Activated naive CD4-positive, alpha-beta T cell treated with anti-CD3 and anti-CD28 coated beads, Interleukin-2, amount 50 U/mL, for 24 hours (primary cell): Measurements from ENCODE around the gene RPL39L.

Experiments
- H3K27ac Mint-ChIP-seq: one replicate; pipeline ENCODE4 v1.8.0; 2021; ENCODE audit warnings: mild to moderate bottlenecking, mixed read lengths
- H3K27me3 Mint-ChIP-seq: one replicate; pipeline ENCODE4 v1.8.0; 2021; ENCODE audit warnings: mixed read lengths
- H3K36me3 Mint-ChIP-seq: one replicate; pipeline ENCODE4 v1.8.0; 2021; ENCODE audit warnings: mixed read lengths
- H3K4me1 Mint-ChIP-seq: one replicate; pipeline ENCODE4 v1.8.0; 2021; ENCODE audit warnings: mixed read lengths
- H3K4me3 Mint-ChIP-seq: one replicate; pipeline ENCODE4 v1.8.0; 2021; ENCODE audit warnings: mild to moderate bottlenecking, mixed read lengths
- H3K9me3 Mint-ChIP-seq: one replicate; pipeline ENCODE4 v1.8.0; 2021; ENCODE audit warnings: mixed read lengths

Gene RPL39L

GRCh38 chr3:187086831-187087230 is 52.5 kb downstream of the RPL39L start:
- Mint-ChIP-seq H3K9me3 (peaks cover 5% of the 10 kb centered on the region), H3K27ac (no peak overlapping the region), H3K36me3 (peaks cover 12% of the 10 kb centered on the region), H3K27me3 (no peaks in the 10 kb centered on the region), H3K4me3 (no peak overlapping the region), H3K4me1 (peaks cover 14% of the 10 kb centered on the region)

- Mint-ChIP-seq H3K4me1 (peaks cover 15% of the 10 kb centered on the region), H3K36me3 (peaks cover 10% of the 10 kb centered on the region), H3K4me3 (no peak overlapping the region), H3K27me3 (no peaks in the 10 kb centered on the region), H3K9me3 (peaks cover 5% of the 10 kb centered on the region), H3K27ac (no peak overlapping the region)
These were observed 53.4 kb downstream of the RPL39L start for GRCh38 chr3:187085933-187086332.

DNA sequence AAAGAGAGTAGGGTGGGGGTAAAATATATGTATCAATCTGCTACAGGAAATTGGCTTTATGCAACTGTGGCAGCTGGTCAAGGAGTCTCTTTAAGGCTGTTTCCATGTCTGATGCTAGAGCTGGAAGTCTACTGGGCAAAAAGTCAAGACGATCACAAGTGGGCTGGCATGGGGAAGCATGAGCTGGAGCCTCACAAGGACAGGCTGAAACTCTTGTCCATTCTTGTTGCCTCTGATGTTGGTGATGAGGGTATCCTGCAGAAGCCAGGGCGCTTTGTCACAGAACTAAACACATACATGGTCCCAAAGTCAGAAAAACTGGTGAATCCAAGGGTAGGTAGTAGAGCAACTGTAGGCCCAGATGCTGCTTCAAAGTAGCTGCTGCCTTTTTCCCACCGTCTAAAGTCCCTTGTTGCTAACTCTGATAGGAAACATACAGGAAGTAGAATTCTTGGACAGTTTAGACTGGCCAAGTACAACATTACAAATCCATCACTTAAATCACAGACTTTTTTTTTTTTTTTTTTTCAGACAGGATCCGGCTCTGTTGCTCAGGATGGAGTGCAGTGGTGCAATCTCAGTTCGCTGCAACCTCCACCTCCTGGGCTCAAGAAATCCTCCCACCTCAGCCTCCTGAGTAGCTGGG is 54.2 kb downstream of the RPL39L start:
- H3K27me3 Mint-ChIP-seq: no peaks in the 10 kb centered on the region
- peaks cover 5% of the 10 kb centered on the region for H3K9me3 Mint-ChIP-seq
- H3K4me1 Mint-ChIP-seq: peaks cover 17% of the 10 kb centered on the region
- peaks cover 8% of the 10 kb centered on the region for H3K36me3 Mint-ChIP-seq
- H3K27ac Mint-ChIP-seq: no peak overlapping the region
- H3K4me3 Mint-ChIP-seq: no peak overlapping the region

DNA sequence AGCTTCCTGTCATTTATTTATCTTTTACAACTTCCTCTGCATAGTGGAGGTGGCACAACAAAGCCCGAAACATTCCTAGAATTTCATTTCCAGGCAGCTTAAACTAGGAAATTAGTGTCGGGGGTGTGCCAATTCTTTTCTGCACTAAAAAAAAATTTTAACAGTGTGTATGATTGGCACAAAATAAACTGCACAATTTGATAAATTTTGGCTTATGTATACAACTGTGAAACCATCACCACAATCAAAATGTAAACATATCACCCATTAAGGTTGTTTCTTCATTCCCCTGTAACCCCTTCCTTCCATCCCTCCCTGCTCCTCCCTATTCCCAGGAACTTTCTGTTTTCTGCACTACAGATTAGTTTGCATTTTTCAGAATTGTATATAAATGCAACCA is 54.7 kb downstream of the RPL39L start:
- H3K4me3 Mint-ChIP-seq: no peak overlapping the region

GRCh38 chr3:187084126-187084525 is 55.2 kb downstream of the RPL39L start:
- peaks cover 17% of the 10 kb centered on the region for H3K4me1 Mint-ChIP-seq
- H3K27ac Mint-ChIP-seq: no peak overlapping the region
- peaks cover 5% of the 10 kb centered on the region for H3K9me3 Mint-ChIP-seq
- H3K36me3 Mint-ChIP-seq: peaks cover 8% of the 10 kb centered on the region
- no peaks in the 10 kb centered on the region for H3K27me3 Mint-ChIP-seq
- no peak overlapping the region for H3K4me3 Mint-ChIP-seq

More for the DNA sequence above, 54.7 kb downstream of the RPL39L start:
- H3K9me3 Mint-ChIP-seq: peaks cover 5% of the 10 kb centered on the region
- H3K27me3 Mint-ChIP-seq: no peaks in the 10 kb centered on the region
- H3K4me1 Mint-ChIP-seq: peaks cover 17% of the 10 kb centered on the region
- no peak overlapping the region for H3K27ac Mint-ChIP-seq
- H3K36me3 Mint-ChIP-seq: peaks cover 8% of the 10 kb centered on the region

- no peaks in the 10 kb centered on the region for H3K27me3 Mint-ChIP-seq
- H3K4me1 Mint-ChIP-seq: peaks cover 17% of the 10 kb centered on the region
- H3K9me3 Mint-ChIP-seq: no peaks in the 10 kb centered on the region
- H3K4me3 Mint-ChIP-seq: no peak overlapping the region
- H3K27ac Mint-ChIP-seq: no peak overlapping the region
- H3K36me3 Mint-ChIP-seq: peaks cover 8% of the 10 kb centered on the region
These were observed 56.4 kb downstream of the RPL39L start for GRCh38 chr3:187082758-187083375.

DNA sequence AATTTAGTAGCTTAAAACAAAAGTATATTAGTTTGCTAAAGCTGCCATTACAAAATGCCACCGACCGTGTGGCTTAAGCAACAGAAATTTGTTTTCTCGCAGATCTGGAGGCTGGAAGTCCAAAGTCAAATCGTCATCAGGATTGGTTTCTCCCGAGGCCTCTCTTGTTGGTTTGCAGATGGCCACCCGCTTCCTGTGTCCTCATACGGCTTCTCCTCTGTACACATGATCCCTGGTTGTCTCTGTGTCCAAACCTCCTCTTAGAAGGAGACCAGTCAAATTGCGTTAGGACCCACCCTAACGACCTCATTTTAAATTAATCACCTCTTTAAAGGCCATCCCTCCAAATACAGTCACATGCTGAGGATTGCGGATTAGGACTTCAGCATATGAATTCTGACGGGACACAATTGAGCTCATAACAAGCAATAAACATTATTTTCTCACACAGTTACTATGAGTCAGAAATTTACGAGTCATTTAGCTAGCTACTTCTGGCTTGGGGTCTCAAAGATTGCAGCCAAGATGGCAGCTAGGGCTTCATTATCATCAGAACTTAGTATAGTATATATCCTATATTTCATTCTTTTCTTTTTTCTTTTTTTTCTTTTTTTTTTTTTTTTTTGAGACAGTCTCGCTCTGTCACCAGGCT is 58.4 kb downstream of the RPL39L start:
- H3K9me3 Mint-ChIP-seq: no peaks in the 10 kb centered on the region
- H3K27ac Mint-ChIP-seq: no peak overlapping the region
- no peaks in the 10 kb centered on the region for H3K27me3 Mint-ChIP-seq
- H3K4me1 Mint-ChIP-seq: peaks cover 17% of the 10 kb centered on the region
- H3K4me3 Mint-ChIP-seq: no peak overlapping the region
- peaks cover 4% of the 10 kb centered on the region for H3K36me3 Mint-ChIP-seq

GRCh38 chr3:187079090-187080022 is 59.9 kb downstream of the RPL39L start:
- Mint-ChIP-seq H3K27me3 (no peaks in the 10 kb centered on the region), H3K4me3 (no peak overlapping the region), H3K4me1 (peaks cover 10% of the 10 kb centered on the region), H3K9me3 (no peaks in the 10 kb centered on the region), H3K36me3 (peaks cover 6% of the 10 kb centered on the region), H3K27ac (peak overlapping the region; percentile 3)

DNA sequence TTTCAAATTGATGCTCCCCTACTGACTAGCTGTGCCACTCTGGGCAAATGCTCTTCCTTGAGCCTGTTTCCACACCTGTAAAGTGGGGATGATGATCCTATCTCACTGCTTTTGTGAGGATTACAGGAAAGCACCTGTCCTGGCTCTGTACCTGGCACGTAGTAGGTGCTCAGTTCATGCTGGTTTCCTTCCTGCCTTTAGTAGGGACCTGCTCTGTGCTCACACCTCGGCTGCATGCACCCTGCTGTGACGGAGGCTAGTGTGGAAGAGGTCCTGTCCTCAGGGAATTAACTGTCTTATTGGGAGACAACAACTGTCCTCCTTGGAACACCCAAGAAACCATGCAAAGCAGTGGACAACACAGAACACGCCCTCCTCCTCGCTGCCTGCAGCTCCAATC is 61.8 kb downstream of the RPL39L start:
- no peak overlapping the region for H3K4me3 Mint-ChIP-seq
- H3K27ac Mint-ChIP-seq: no peak overlapping the region
- no peaks in the 10 kb centered on the region for H3K27me3 Mint-ChIP-seq
- peaks cover 9% of the 10 kb centered on the region for H3K4me1 Mint-ChIP-seq
- H3K9me3 Mint-ChIP-seq: no peaks in the 10 kb centered on the region
- H3K36me3 Mint-ChIP-seq: peaks cover 12% of the 10 kb centered on the region

GRCh38 chr3:187077085-187077484 is 62.2 kb downstream of the RPL39L start:
- Mint-ChIP-seq H3K27ac (no peak overlapping the region), H3K27me3 (no peaks in the 10 kb centered on the region)

DNA sequence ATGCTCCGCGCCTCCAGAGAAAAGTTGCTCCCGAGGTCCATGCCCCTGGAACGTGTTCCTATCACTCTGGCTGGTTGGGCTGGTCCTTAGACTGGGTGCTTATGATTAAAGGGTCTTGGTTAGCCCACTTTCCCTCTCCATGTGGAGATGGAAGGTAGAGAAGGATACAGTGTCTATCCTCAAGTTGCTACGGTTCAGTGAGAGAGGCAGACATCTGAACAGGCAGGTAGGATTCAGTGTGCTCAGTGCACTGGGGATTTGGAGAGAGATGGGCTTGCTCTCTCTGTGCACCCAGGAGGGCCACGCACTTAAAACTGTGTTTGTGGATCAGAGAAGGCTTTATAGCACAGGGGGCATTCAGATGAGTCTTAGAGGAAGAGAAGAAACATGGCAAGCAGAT is 63.0 kb downstream of the RPL39L start:
- Mint-ChIP-seq H3K27me3 (no peaks in the 10 kb centered on the region), H3K9me3 (no peaks in the 10 kb centered on the region), H3K27ac (peak overlapping the region; percentile 82), H3K4me1 (peaks cover 13% of the 10 kb centered on the region), H3K36me3 (peaks cover 12% of the 10 kb centered on the region), H3K4me3 (no peak overlapping the region)

More at GRCh38 chr3:187077085-187077484, 62.2 kb downstream of the RPL39L start:
- Mint-ChIP-seq H3K36me3 (peaks cover 12% of the 10 kb centered on the region), H3K4me1 (peaks cover 13% of the 10 kb centered on the region), H3K4me3 (no peak overlapping the region), H3K9me3 (no peaks in the 10 kb centered on the region)

- Mint-ChIP-seq H3K27me3 (no peaks in the 10 kb centered on the region), H3K36me3 (peaks cover 19% of the 10 kb centered on the region), H3K4me1 (peaks cover 20% of the 10 kb centered on the region), H3K27ac (no peak overlapping the region), H3K9me3 (no peaks in the 10 kb centered on the region), H3K4me3 (no peak overlapping the region)
These were observed 64.5 kb downstream of the RPL39L start for GRCh38 chr3:187074846-187075245.

- H3K4me1 Mint-ChIP-seq: peaks cover 27% of the 10 kb centered on the region
- H3K27ac Mint-ChIP-seq: no peak overlapping the region
These were observed 65.7 kb downstream of the RPL39L start for GRCh38 chr3:187073581-187074098.

GRCh38 chr3:187072511-187072910 is 66.8 kb downstream of the RPL39L start:
- no peaks in the 10 kb centered on the region for H3K27me3 Mint-ChIP-seq
- H3K36me3 Mint-ChIP-seq: peaks cover 22% of the 10 kb centered on the region
- H3K4me3 Mint-ChIP-seq: no peak overlapping the region

More at GRCh38 chr3:187073581-187074098, 65.7 kb downstream of the RPL39L start:
- H3K27me3 Mint-ChIP-seq: no peaks in the 10 kb centered on the region
- no peak overlapping the region for H3K4me3 Mint-ChIP-seq
- no peaks in the 10 kb centered on the region for H3K9me3 Mint-ChIP-seq
- H3K36me3 Mint-ChIP-seq: peaks cover 27% of the 10 kb centered on the region

GRCh38 chr3:187072102-187072501 is 67.2 kb downstream of the RPL39L start:
- no peak overlapping the region for H3K4me3 Mint-ChIP-seq
- H3K4me1 Mint-ChIP-seq: peaks cover 32% of the 10 kb centered on the region
- no peaks in the 10 kb centered on the region for H3K27me3 Mint-ChIP-seq
- no peaks in the 10 kb centered on the region for H3K9me3 Mint-ChIP-seq
- peak overlapping the region; percentile 23 for H3K27ac Mint-ChIP-seq
- peaks cover 22% of the 10 kb centered on the region for H3K36me3 Mint-ChIP-seq

More at GRCh38 chr3:187072511-187072910, 66.8 kb downstream of the RPL39L start:
- no peaks in the 10 kb centered on the region for H3K9me3 Mint-ChIP-seq
- peaks cover 30% of the 10 kb centered on the region for H3K4me1 Mint-ChIP-seq
- H3K27ac Mint-ChIP-seq: peak overlapping the region; percentile 8
